Neural cell (in vitro differentiated cells): ENCODE measurements around the gene EPB41L2. TPM values are rescaled to one million over a fixed set of nuclear protein-coding genes. Genes with fewer than 3 reads are reported as not detected.
"Not testable (repeated sequence)": the region's sequence is repeated elsewhere in the genome, so short reads cannot be mapped to it uniquely, and the experiment has no call there.

ENCODE experiments used
- H2AFZ ChIP-seq: fragments of 200-600, 300-800 bp; sonication (generic), shearing (Covaris generic); 2 replicates; pipeline ENCODE4 v1.6.0; 2014; ENCODE audit warnings: low read depth, mild to moderate bottlenecking, antibody characterized with exemption, low read length, moderate library complexity
- H3F3A ChIP-seq: fragments of 200-600 bp; shearing (Covaris generic); 2 replicates; pipeline ENCODE4 v1.6.1; 2016; ENCODE audit warnings: mild to moderate bottlenecking, moderate library complexity, mixed read lengths, antibody characterized with exemption, low read length; ENCODE audit not compliant: insufficient read depth, poor library complexity, severe bottlenecking
- H3K27ac ChIP-seq: fragments of 200-600, 300-800 bp; sonication (generic), shearing (Covaris generic); 2 replicates; pipeline ENCODE4 v1.5.1; 2014; ENCODE audit warnings: mild to moderate bottlenecking, low read length, moderate library complexity
- H3K27me3 ChIP-seq: fragments of 300-800, 200-600 bp; sonication (generic), shearing (Covaris generic); 2 replicates; pipeline ENCODE4 v1.6.0; 2014; ENCODE audit warnings: mild to moderate bottlenecking, low read depth, low read length, moderate library complexity; ENCODE audit not compliant: insufficient read depth
- H3K36me3 ChIP-seq: fragments of 300-800, 200-600 bp; sonication (generic), shearing (Covaris generic); 2 replicates; pipeline ENCODE4 v1.5.1; 2014; ENCODE audit warnings: mild to moderate bottlenecking, antibody characterized with exemption, low read length, moderate library complexity; ENCODE audit not compliant: insufficient read depth
- H3K4me2 ChIP-seq: fragments of 300-800, 200-600 bp; sonication (generic), shearing (Covaris generic); 2 replicates; pipeline ENCODE4 v1.6.0; 2014; ENCODE audit warnings: mild to moderate bottlenecking, low read length
- H3K4me3 ChIP-seq: fragments of 300-800, 200-600 bp; sonication (generic), shearing (Covaris generic); 2 replicates; pipeline ENCODE4 v1.5.1; 2014; ENCODE audit warnings: mild to moderate bottlenecking, low read length, moderate library complexity
- H3K79me2 ChIP-seq: fragments of 200-600 bp; shearing (Covaris generic); replicated peaks from 2 replicates; pipeline ENCODE4 v1.6.0; 2014; ENCODE audit warnings: mild to moderate bottlenecking, low read length, moderate library complexity; ENCODE audit not compliant: insufficient read depth
- H3K9ac ChIP-seq: fragments of 300-800, 200-600 bp; sonication (generic), shearing (Covaris generic); 2 replicates; pipeline ENCODE4 v1.6.1; 2016; ENCODE audit warnings: mild to moderate bottlenecking, low read length, mixed read lengths
- H3K9me2 ChIP-seq: fragments of 200-600 bp; shearing (Covaris generic); 2 replicates; pipeline ENCODE4 v1.6.1; 2016; ENCODE audit warnings: mild to moderate bottlenecking, low read length, mixed read lengths; ENCODE audit not compliant: insufficient read depth
- H3K9me3 ChIP-seq: fragments of 200-600, 300-800 bp; sonication (generic), shearing (Covaris generic); 2 replicates; pipeline ENCODE4 v1.6.1; 2016; ENCODE audit warnings: mild to moderate bottlenecking, mixed run types, low read length, moderate library complexity, mixed read lengths
- H4K20me1 ChIP-seq: fragments of 200-600 bp; shearing (Covaris generic); 2 replicates; pipeline ENCODE4 v1.6.1; 2016; ENCODE audit warnings: mild to moderate bottlenecking, mixed run types; ENCODE audit not compliant: insufficient read depth
- CTCF ChIP-seq: fragments of 450-650 bp; IDR thresholded peaks from 2 replicates; pipeline ENCODE4 v1.5.1; 2014; ENCODE audit warnings: antibody characterized with exemption, mild to moderate bottlenecking, moderate library complexity; ENCODE audit not compliant: poor library complexity, severe bottlenecking
- EP300 ChIP-seq: fragments of 450-650 bp; conservative IDR thresholded peaks from 2 replicates; pipeline ENCODE4 v1.6.1; 2014; ENCODE audit warnings: antibody characterized with exemption, mild to moderate bottlenecking, moderate library complexity; ENCODE audit not compliant: poor library complexity, severe bottlenecking
- EZH2 ChIP-seq: fragments of 200-600, 300-800 bp; shearing (Covaris generic), sonication (generic); IDR thresholded peaks from 2 replicates; pipeline ENCODE4 v1.6.1; 2014; ENCODE audit warnings: antibody characterized with exemption, low read length, borderline replicate concordance, mild to moderate bottlenecking; ENCODE audit not compliant: insufficient read depth, poor library complexity, severe bottlenecking
- MXI1 ChIP-seq: fragments of 450-650 bp; conservative IDR thresholded peaks from 2 replicates; pipeline ENCODE4 v1.6.1; 2014; ENCODE audit warnings: antibody characterized with exemption, mild to moderate bottlenecking; ENCODE audit not compliant: poor library complexity, severe bottlenecking
- POLR2AphosphoS5 ChIP-seq: IDR thresholded peaks from 2 replicates; pipeline ENCODE4 v1.6.1; 2012
- RAD21 ChIP-seq: fragments of 450-650 bp; conservative IDR thresholded peaks from 2 replicates; pipeline ENCODE4 v1.6.1; 2014; ENCODE audit warnings: antibody characterized with exemption, mild to moderate bottlenecking, moderate library complexity
- REST ChIP-seq: IDR thresholded peaks from 2 replicates; pipeline ENCODE4 v1.6.1; 2012; ENCODE audit warnings: borderline replicate concordance
- SMC3 ChIP-seq: fragments of 450-650 bp; conservative IDR thresholded peaks from 2 replicates; pipeline ENCODE4 v1.6.1; 2014; ENCODE audit warnings: antibody characterized with exemption, mild to moderate bottlenecking, moderate library complexity; ENCODE audit not compliant: poor library complexity
- TAF1 ChIP-seq: IDR thresholded peaks from 2 replicates; pipeline ENCODE4 v1.6.1; 2012; ENCODE audit warnings: low read depth
- polyA plus RNA-seq: library from polyadenylated mRNA; depleted of rRNA; stranded (reverse); fragments of >200 nt; gene quantifications from 2 replicates; pipeline ENCODE4 v1.2.3, GENCODE V29; 2014

Gene EPB41L2
- polyA plus RNA-seq, 1 donor from 2014 or later, result 13.5 TPM

GRCh38 chr6:130991422-130992137 is 71.5 kb downstream of the EPB41L2 start:
- Histone ChIP-seq H3K4me2 (no peak overlapping the region), H3K4me3 (no peak overlapping the region), H3K36me3 (no peaks in the 10 kb centered on the region), H3K9ac (no peak overlapping the region), H3F3A (no peaks in the 10 kb centered on the region), H3K9me3 (no peaks in the 10 kb centered on the region), H2AFZ (no peak overlapping the region), H3K79me2 (no peaks in the 10 kb centered on the region), H4K20me1 (no peaks in the 10 kb centered on the region), H3K9me2 (no peaks in the 10 kb centered on the region), H3K27me3 (no peaks in the 10 kb centered on the region), H3K27ac (no peak overlapping the region)
- TF ChIP-seq MXI1 (no peak), EZH2 (no peak), EP300 (no peak), TAF1 (no peak), POLR2AphosphoS5 (no peak), RAD21 (no peak)

GRCh38 chr6:130987539-130987938 is 75.5 kb downstream of the EPB41L2 start:
- not testable (repeated sequence) for H2AFZ ChIP-seq, H3K27me3 ChIP-seq, H3K79me2 ChIP-seq, H4K20me1 ChIP-seq, H3K27ac ChIP-seq, H3K9me2 ChIP-seq, H3K9ac ChIP-seq, H3K4me3 ChIP-seq, H3K4me2 ChIP-seq, H3K9me3 ChIP-seq, H3F3A ChIP-seq, H3K36me3 ChIP-seq

- Histone ChIP-seq H3K27me3 (no peaks in the 10 kb centered on the region), H3K36me3 (no peaks in the 10 kb centered on the region), H4K20me1 (no peaks in the 10 kb centered on the region), H3F3A (no peaks in the 10 kb centered on the region), H3K9me3 (no peaks in the 10 kb centered on the region), H2AFZ (no peak overlapping the region), H3K79me2 (no peaks in the 10 kb centered on the region), H3K27ac (no peak overlapping the region), H3K9me2 (no peaks in the 10 kb centered on the region), H3K9ac (no peak overlapping the region), H3K4me3 (no peak overlapping the region), H3K4me2 (no peak overlapping the region)
- TF ChIP-seq SMC3 (no peak), RAD21 (no peak), MXI1 (no peak), POLR2AphosphoS5 (no peak)
Measured at GRCh38 chr6:130985115-130985514, 77.9 kb downstream of the EPB41L2 start.

GRCh38 chr6:130982941-130983456 is 80.0 kb downstream of the EPB41L2 start:
- Histone ChIP-seq H3K9ac (no peak overlapping the region), H3K4me2 (no peak overlapping the region), H3K9me3 (no peaks in the 10 kb centered on the region)

More at GRCh38 chr6:130982941-130983456, 80.0 kb downstream of the EPB41L2 start:
- Histone ChIP-seq H3K36me3 (no peaks in the 10 kb centered on the region), H3K27me3 (no peaks in the 10 kb centered on the region), H3K27ac (no peak overlapping the region), H3K4me3 (no peak overlapping the region), H3K79me2 (no peaks in the 10 kb centered on the region), H2AFZ (no peak overlapping the region), H4K20me1 (no peaks in the 10 kb centered on the region), H3K9me2 (no peaks in the 10 kb centered on the region), H3F3A (no peaks in the 10 kb centered on the region)
- TF ChIP-seq TAF1 (no peak), REST (no peak), EP300 (no peak), RAD21 (no peak), SMC3 (no peak), EZH2 (no peak), CTCF (no peak), POLR2AphosphoS5 (no peak), MXI1 (no peak)
